Measurements from ENCODE around the gene RPL29. TPM values are rescaled to one million over a fixed set of nuclear protein-coding genes. Genes with fewer than 3 reads are reported as not detected.

The RPL29 gene
- polyA plus RNA-seq, 1 donor from 2014 or later = 1,567 TPM

DNA sequence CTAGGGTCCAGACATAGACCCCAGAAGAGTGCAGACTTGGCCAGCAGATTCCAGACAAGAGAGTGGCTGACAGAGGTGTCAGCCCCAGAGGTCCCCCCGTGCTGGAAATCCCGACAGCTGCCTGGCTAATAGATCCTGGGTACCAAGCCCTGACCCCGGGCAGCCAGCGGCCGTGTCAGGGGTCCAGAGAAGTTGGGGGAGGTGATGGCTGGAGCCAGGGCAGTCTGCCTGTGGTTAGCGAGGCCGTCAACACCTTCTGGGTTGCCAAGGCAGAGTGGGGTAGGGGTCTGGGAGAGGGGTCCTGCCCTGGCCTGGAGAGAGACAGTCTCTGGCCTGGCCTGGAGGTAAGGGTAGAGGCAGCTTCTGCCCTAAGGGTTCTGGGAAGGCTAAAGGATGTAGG, 25.1 kb upstream of the RPL29 start:
- Mint-ChIP-seq H3K27me3 (peaks cover 2% of the 10 kb centered on the region), H3K36me3 (peaks cover 1% of the 10 kb centered on the region), H3K27ac (no peak overlapping the region), H3K4me1 (peaks cover 0 to 10% (median 8%) of the 10 kb centered on the region in 3 donors), H3K9me3 (no peaks in the 10 kb centered on the region), H3K4me3 (no peak overlapping the region)

DNA sequence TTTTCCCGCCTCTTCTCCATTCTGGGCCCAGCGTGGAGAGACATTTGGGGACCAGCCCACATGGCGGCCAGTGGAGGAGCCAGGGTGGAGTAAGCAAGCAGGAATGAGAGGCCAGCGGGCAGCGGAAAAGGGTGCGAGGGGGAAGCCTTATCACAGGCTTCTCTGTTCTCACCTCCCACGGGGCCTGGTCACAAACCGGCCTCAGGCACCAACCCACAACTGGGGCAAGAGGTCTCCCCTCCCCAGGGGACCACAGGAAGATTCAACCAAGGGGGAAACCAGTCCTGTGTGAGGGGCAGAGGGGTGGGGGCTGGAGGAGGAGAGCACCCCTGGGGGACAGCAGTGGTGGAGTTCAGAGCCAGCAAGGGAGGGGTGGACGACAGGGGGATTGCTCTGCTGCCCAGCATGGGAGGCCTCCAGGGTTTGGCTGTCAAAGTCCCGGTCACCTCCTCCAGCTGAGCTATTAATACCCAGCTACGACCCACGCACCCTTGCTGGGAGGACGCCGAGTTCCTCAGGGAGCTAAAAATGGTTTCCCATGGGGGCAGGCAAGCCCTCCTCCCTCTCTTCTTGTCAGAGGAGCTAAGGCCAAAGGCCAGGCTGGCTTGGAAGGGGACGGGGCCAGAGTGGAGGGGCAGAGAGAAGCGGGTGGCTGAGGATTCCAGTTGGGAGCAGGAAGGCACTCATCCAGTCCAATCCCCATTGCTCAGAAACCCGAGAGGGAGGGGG, 23.8 kb upstream of the RPL29 start:
- peaks cover 0 to 10% (median 9%) of the 10 kb centered on the region in 3 donors for H3K4me1 Mint-ChIP-seq
- H3K4me3 Mint-ChIP-seq = no peak overlapping the region
- no peaks in the 10 kb centered on the region for H3K36me3 Mint-ChIP-seq
- no peak overlapping the region for H3K27ac Mint-ChIP-seq
- H3K27me3 Mint-ChIP-seq = peaks cover 2% of the 10 kb centered on the region
- no peaks in the 10 kb centered on the region for H3K9me3 Mint-ChIP-seq

DNA sequence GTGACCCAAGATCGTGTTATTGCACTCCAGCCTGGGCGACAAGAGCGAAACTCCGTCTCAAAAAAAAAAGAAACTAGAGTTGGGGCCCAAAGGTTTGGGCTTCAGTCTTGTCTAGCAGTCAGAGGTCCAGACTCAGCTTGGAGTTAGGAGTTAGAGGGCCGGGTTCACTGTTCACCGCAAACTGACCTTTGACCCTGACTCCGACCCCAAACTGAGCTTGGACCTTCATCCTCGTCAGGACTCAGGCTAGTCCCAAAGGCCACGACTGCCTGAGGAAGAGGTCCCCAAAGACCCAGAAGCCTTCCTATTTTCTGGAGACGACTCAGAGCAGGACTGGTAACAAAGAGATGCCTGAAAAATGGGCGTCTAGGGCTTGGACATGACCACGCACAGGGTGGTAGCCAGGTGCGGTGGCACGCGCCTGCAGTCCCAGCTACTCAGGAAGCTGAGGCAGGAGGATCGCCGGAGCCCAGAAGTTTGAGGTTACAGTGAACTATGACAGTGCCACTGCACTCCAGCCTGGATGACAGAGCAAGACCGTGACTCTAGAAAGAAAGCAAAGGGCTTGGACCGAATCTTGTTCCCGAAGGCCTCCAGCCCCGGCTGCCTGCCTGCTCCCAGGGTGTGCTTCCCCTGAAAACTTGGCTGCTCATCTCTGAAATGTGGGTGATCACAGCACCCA, 22.8 kb upstream of the RPL29 start:
- Mint-ChIP-seq H3K27ac (no peak overlapping the region), H3K36me3 (no peaks in the 10 kb centered on the region)

DNA sequence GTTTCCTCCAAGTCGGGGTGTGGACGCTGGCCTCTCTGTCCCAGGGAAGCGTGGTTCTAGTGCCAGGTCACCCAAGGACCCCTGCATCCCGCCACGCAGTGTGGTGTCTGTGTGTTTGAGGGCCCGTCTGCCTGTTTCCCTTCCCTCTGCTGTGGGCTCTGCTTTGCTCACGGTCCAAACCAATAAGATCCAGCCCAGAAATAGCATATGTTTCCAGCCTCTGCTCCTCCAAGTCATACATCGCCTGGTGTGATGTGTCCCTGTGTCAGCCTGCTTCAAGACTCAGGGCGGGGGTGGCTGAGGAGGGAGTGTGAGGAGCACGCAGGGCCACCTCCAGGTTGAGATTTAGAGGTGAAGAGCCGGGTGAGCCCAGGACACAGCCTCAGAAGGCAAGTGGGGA, 21.9 kb upstream of the RPL29 start:
- H3K4me1 Mint-ChIP-seq = peaks cover 0 to 1% (median 0%) of the 10 kb centered on the region in 3 donors
- H3K36me3 Mint-ChIP-seq = no peaks in the 10 kb centered on the region
- no peaks in the 10 kb centered on the region for H3K27me3 Mint-ChIP-seq
- no peaks in the 10 kb centered on the region for H3K9me3 Mint-ChIP-seq
- no peak overlapping the region for H3K27ac Mint-ChIP-seq
- H3K4me3 Mint-ChIP-seq = no peak overlapping the region

More for the DNA sequence above, 22.8 kb upstream of the RPL29 start:
- Mint-ChIP-seq H3K27me3 (no peaks in the 10 kb centered on the region), H3K9me3 (no peaks in the 10 kb centered on the region), H3K4me1 (peaks cover 0 to 4% (median 2%) of the 10 kb centered on the region in 3 donors), H3K4me3 (no peak overlapping the region)

DNA sequence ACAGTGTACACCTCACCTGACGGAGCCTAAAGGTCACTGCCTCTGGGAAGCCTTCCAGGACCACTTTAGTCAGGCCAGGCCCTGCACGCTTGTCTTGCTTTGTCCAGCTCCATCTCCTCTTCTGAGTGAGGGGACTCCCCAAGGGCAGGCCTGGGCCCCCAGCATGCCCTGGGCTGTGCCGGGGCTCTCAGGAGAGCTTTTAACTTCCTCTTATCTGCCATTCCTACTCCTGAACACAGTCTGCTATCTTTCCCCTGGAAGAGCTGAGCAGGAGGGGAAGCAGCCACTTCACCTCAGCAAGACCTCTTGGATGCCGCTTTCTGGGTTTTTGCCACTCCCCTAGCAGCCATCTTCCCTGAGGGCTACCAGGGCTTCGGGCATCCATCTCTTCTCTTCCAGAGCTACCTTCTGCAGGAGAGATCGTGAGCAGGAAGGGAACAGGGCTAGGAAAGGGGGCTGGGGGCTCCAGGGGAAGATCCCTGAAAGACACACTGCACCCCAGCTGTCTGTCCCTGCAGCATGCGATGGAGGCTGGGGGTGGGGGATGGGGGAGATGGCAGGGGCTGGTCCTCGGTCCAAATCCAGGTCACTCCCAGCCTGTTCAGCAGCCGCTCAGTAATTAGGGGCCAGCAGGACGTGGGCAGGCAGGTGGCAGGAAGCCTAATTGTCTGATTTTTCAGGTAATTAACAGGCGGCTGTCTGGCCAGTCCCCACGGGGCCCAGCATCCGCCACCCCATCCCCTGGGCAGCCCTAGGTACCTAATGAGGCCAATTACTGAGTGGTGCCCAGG, 19.9 kb upstream of the RPL29 start:
- Mint-ChIP-seq H3K27ac (peak overlapping the region in 1 of 3 donors; percentile 73), H3K27me3 (peaks cover 2% of the 10 kb centered on the region), H3K36me3 (no peaks in the 10 kb centered on the region), H3K4me1 (peaks cover 0 to 3% (median 0%) of the 10 kb centered on the region in 3 donors), H3K4me3 (no peak overlapping the region), H3K9me3 (peaks cover 0 to 3% (median 0%) of the 10 kb centered on the region in 3 donors)

DNA sequence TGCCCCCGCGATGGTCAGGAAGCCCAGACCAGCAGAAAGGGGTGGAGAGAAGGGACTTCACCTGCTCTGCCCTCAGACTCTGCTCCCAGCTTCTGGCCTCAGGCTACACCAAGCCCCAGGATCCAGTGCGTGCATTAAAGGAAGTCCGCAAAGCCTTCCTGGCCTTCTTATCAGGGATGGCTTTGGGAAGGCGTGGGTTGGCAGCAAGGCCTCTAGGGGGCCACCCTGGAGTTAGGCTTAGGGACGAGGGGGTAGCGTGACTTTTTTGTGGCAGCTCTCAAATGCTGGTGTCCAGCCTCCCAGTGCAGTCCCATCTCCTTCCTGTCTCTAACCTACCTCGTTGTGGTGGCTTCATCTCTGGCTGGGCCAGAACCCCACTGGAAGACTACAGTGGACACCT, 18.9 kb upstream of the RPL29 start:
- peaks cover 2% of the 10 kb centered on the region for H3K27me3 Mint-ChIP-seq

DNA sequence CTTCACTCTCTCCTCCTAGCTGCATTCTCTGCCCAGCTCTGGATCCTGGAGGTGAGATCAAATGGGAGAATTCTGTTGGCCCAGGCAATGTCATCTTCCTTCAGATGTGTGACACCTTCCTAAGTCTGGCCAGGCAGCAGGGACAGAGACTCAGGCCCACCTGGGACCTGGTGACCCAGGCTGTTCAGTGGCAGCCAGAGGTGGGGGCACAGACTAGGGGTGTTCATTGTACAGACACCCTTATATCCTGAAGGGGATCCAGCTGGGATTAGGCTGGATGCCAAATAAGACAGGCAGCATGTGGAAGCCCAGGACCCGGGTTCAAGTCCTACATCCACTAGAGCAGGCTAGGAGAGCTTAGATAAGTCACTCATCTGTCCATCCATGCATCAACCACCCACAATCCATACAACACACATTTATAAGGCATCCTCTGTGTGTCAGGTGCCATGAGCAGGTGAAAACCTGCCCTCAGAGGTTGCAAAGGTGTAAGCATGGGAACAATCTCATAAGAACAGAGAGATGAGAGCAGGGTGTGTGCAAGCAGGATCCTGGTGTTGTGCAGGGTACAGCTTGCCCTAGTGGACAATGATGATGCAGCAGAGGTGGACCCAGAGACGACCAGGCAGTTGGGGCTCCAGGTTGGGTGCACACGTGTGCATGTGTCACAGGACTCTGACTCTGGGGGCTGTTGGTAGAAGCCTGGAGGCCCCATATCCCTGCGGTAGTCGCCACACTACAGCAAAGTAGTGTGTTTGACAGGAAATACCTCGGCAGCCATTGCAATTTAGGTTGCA, 18.3 kb upstream of the RPL29 start:
- no peak overlapping the region for H3K4me3 Mint-ChIP-seq
- H3K27ac Mint-ChIP-seq = no peak overlapping the region
- H3K4me1 Mint-ChIP-seq = peaks cover 0 to 4% (median 0%) of the 10 kb centered on the region in 3 donors
- peaks cover 0 to 3% (median 0%) of the 10 kb centered on the region in 3 donors for H3K9me3 Mint-ChIP-seq
- H3K27me3 Mint-ChIP-seq = peaks cover 2% of the 10 kb centered on the region
- H3K36me3 Mint-ChIP-seq = no peaks in the 10 kb centered on the region

More for the DNA sequence above, 18.9 kb upstream of the RPL29 start:
- Mint-ChIP-seq H3K4me1 (peaks cover 0 to 4% (median 0%) of the 10 kb centered on the region in 3 donors), H3K9me3 (peaks cover 0 to 3% (median 0%) of the 10 kb centered on the region in 3 donors), H3K4me3 (no peak overlapping the region), H3K36me3 (no peaks in the 10 kb centered on the region), H3K27ac (no peak overlapping the region)

DNA sequence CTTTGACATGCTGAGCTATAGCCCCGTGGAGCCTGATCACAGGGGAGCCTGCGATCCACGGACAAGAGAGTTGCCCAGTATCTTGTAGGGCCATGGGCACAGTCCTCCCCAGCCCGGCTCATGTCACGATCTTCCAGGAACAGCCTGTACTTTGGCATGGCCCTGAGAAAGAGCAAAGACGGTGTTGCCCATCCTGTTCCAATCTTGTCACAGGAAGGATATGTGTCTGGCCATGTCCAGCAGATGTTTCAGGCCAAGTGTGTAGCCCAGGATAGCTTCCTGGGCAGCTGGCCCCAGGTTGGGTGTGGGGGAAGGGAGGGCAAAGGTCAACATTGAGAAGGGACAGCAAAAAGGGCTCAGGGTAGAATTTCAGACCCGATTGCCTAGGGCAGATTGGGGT, 17.0 kb upstream of the RPL29 start:
- Mint-ChIP-seq H3K27ac (no peak overlapping the region), H3K36me3 (no peaks in the 10 kb centered on the region), H3K4me3 (no peak overlapping the region), H3K4me1 (peaks cover 0 to 4% (median 0%) of the 10 kb centered on the region in 3 donors), H3K9me3 (peaks cover 0 to 3% (median 0%) of the 10 kb centered on the region in 3 donors), H3K27me3 (peaks cover 2% of the 10 kb centered on the region)

DNA sequence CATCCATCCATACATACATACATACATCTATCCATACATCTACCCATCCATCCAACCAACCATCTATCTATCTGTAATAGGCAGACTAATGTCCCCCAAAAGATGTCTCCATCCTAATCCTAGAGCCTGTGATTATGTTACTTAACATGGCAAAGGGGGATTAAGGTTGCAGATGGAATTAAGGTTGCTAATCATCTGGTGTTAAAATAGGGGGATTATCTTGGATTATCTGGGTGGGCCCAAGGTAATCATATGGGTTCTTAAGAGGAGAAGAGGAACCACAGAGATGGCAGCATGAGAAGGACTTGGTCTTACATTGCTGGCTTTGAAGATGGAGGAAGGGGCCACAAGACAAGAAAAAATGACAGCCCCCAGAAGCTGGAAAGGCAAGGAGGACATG, 14.7 kb upstream of the RPL29 start:
- Mint-ChIP-seq H3K27me3 (peaks cover 2% of the 10 kb centered on the region), H3K4me1 (peaks cover 0 to 3% (median 0%) of the 10 kb centered on the region in 3 donors), H3K4me3 (no peak overlapping the region), H3K36me3 (no peaks in the 10 kb centered on the region), H3K9me3 (peaks cover 0 to 3% (median 0%) of the 10 kb centered on the region in 3 donors), H3K27ac (no peak overlapping the region)

DNA sequence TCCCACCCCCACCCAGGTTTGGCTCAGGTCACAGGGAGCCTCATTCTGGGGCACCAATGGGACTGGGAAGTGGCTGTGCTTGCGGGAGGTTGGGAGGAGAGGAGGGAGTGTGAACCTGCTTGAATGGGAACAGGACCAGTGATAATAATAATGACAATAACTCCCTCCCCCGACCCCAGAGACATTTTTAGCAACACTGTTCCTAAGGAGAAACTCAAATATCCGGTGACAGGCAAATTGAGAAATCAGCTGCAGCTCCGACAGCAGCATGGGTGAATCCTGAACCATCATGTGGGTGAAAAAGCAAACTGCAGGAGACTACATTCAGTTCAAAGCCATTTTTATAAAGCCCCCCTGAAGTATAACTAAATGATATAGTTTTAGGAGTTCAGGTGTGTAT, 11.6 kb upstream of the RPL29 start:
- Mint-ChIP-seq H3K9me3 (peaks cover 0 to 3% (median 0%) of the 10 kb centered on the region in 3 donors), H3K36me3 (no peaks in the 10 kb centered on the region), H3K27ac (peak overlapping the region in 1 of 3 donors; percentile 47), H3K4me3 (no peak overlapping the region), H3K27me3 (peaks cover 4% of the 10 kb centered on the region), H3K4me1 (peaks cover 0 to 3% (median 0%) of the 10 kb centered on the region in 3 donors)

DNA sequence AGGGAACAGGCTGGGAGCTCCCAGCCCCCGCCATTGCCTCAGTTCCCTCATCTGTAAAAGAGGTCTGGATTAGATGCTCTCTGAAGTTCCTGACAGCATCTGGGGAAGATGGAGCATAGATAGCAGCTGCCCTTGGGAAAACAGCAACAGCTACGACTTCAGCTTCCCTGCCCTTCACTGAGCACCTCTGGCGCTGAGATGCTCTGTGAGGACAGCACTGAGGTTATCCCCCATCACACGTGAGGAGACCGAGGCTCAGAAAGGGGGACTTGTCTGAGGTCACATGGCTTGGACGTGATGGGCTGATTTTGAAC, 11.1 kb upstream of the RPL29 start:
- Mint-ChIP-seq H3K4me3 (no peak overlapping the region), H3K27ac (no peak overlapping the region), H3K27me3 (peaks cover 1% of the 10 kb centered on the region), H3K4me1 (peaks cover 0 to 2% (median 0%) of the 10 kb centered on the region in 3 donors), H3K36me3 (no peaks in the 10 kb centered on the region), H3K9me3 (peaks cover 0 to 3% (median 0%) of the 10 kb centered on the region in 3 donors)

DNA sequence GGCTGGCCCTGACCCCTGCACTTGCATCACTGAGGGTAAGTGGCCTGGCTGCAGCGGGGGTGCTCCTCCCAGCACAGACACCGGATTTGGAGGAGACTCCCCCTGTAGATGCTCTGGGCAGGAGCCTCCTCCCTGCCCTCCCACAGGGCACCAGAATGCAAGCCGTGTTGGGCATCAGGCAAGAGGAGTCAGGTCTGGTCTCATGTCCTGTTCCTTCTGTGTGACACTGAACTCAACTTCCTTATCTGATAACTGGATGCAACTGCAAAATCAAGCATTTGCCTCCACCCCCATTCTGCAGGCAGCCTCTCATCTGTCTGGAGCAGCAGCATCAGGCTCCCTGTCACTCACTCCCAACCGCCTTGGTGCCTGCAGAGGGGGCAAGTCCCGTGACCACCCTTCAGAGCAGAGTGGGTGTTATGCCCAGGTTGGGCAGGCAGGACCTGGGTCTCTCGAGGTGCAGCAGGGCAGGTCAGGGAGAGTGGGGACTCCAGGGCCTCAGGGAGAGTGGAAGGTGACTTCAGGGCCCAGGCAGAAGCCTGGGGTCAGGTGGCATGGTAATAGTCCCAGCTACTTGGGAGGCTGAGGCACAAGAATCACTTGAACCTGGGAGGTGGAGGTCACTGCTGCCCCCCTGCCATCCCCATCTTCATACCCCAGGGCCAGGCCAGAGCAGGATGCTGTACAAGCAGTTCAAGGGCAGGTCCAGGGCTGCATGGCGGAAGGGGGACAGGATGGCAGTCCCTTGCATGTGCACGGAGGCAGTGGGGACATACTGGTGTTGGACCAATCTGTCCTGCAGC, 10.5 kb upstream of the RPL29 start:
- H3K9me3 Mint-ChIP-seq = peaks cover 0 to 3% (median 0%) of the 10 kb centered on the region in 3 donors
- peaks cover 1% of the 10 kb centered on the region for H3K27me3 Mint-ChIP-seq
- no peak overlapping the region for H3K27ac Mint-ChIP-seq
- H3K36me3 Mint-ChIP-seq = no peaks in the 10 kb centered on the region
- peaks cover 0 to 4% (median 4%) of the 10 kb centered on the region in 3 donors for H3K4me1 Mint-ChIP-seq
- H3K4me3 Mint-ChIP-seq = no peak overlapping the region

DNA sequence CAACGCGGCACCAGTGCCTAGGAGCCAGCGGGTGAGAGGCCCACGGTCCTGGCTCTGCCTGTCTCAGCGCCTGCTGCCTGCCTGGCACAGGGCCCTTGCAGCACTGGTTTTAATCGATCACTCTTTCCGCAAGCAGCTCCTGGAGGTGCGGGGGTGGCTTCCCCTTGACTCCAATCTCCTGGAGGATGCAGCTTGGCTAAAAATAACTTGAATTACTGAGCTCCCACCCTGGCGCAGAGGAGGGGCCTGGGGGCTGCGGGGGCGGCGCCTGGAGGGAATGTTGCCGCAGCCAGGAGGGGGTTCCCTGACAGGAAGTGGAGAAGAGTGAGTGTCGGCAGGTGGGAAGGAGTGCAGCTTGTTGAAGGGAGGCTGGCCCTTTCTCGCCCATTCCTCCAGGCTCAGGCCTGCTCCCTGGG, 9.9 kb upstream of the RPL29 start:
- no peak overlapping the region for H3K4me3 Mint-ChIP-seq
- H3K27ac Mint-ChIP-seq = no peak overlapping the region

DNA sequence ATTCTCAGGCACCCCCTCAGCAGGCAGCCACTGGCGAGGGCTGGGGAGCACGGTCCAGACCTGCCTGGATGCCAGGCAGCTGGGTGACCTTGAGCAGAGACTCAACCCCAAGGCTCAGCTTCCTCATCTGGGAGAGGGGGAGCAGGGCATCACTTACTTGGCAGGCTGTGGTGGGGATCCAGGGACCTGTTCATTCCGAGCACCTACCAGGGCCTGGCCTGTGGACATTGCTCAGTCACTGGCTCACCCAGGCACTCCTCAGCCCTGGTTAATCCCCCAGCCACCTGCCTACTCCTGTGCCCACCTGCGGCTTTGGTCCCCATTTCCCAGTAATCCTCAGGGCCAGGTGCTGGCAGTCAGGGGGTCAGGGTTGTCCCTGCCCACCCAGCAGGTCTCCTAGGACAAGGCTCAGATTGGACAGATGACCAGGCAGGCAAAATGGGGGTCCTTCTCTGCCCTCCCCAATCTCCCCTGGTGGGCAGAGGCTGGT, 9.3 kb upstream of the RPL29 start:
- H3K36me3 Mint-ChIP-seq = no peaks in the 10 kb centered on the region
- H3K4me3 Mint-ChIP-seq = no peak overlapping the region
- H3K27me3 Mint-ChIP-seq = peaks cover 1% of the 10 kb centered on the region
- no peak overlapping the region for H3K27ac Mint-ChIP-seq
- peaks cover 0 to 4% (median 3%) of the 10 kb centered on the region in 3 donors for H3K4me1 Mint-ChIP-seq
- no peaks in the 10 kb centered on the region for H3K9me3 Mint-ChIP-seq

More for the DNA sequence above, 9.9 kb upstream of the RPL29 start:
- H3K9me3 Mint-ChIP-seq = no peaks in the 10 kb centered on the region
- H3K36me3 Mint-ChIP-seq = no peaks in the 10 kb centered on the region
- peaks cover 1% of the 10 kb centered on the region for H3K27me3 Mint-ChIP-seq
- peaks cover 0 to 4% (median 4%) of the 10 kb centered on the region in 3 donors for H3K4me1 Mint-ChIP-seq

Data from IgD-negative memory B cell (primary cell).